ENCODE results near the gene TDO2. TPM values are rescaled to one million over a fixed set of nuclear protein-coding genes. Genes with fewer than 3 reads are reported as not detected.
A peak's percentile ranks its signal among the peaks of the same experiment; 100 is the strongest.

Gene TDO2
- total RNA-seq, 1 donor, result 1.4 TPM

- H3K79me2 ChIP-seq (ENCODE audit: insufficient read depth, low read length), result peaks cover 7% of the 10 kb centered on the region
- H3K4me3 ChIP-seq (ENCODE audit: insufficient read depth, low read length), result peak overlapping the region; percentile 91
- H3K4me2 ChIP-seq (ENCODE audit: insufficient read depth, low read length), result peak overlapping the region; percentile 99
- H3K4me1 ChIP-seq (ENCODE audit: insufficient read depth, low read length), result peaks cover 4% of the 10 kb centered on the region
- no peaks in the 10 kb centered on the region for H4K20me1 ChIP-seq (ENCODE audit: insufficient read depth, low read length)
- H3K36me3 ChIP-seq (ENCODE audit: insufficient read depth, low read length), result no peaks in the 10 kb centered on the region
- H3K9me3 ChIP-seq (ENCODE audit: low read depth, low read length), result no peaks in the 10 kb centered on the region
- TF ChIP-seq CTCF (IDR thresholded peaks at IDR 0.05; ENCODE audit: extremely low read depth, low read depth, low read length), result no peak
- peak overlapping the region; percentile 94 for H3K27ac ChIP-seq (ENCODE audit: low read depth, low read length)
- no peaks in the 10 kb centered on the region for H3K27me3 ChIP-seq (ENCODE audit: insufficient read depth, low read length)
- peak; percentile 66 for DNase-seq (ENCODE audit: insufficient read length, low spot score, missing footprints)
- peak overlapping the region; percentile 82 for H2AFZ ChIP-seq (ENCODE audit: low read length)
These were observed 49.0 kb downstream of the TDO2 start for GRCh38 chr4:155952501-155952901.

- Histone ChIP-seq H3K27ac (ENCODE audit: low read depth, low read length) (peak within 1 kb of the TSS; percentile 94), H3K4me3 (ENCODE audit: insufficient read depth, low read length) (peak within 1 kb of the TSS; percentile 91), H3K9me3 (ENCODE audit: low read depth, low read length) (no peaks in the 10 kb centered on the region), H3K36me3 (ENCODE audit: insufficient read depth, low read length) (no peaks in the 10 kb centered on the region), H3K4me1 (ENCODE audit: insufficient read depth, low read length) (peaks cover 4% of the 10 kb centered on the region), H2AFZ (ENCODE audit: low read length) (peak within 1 kb of the TSS; percentile 99), H3K4me2 (ENCODE audit: insufficient read depth, low read length) (peak within 1 kb of the TSS; percentile 99), H3K79me2 (ENCODE audit: insufficient read depth, low read length) (peaks cover 7% of the 10 kb centered on the region), H3K27me3 (ENCODE audit: insufficient read depth, low read length) (no peaks in the 10 kb centered on the region), H4K20me1 (ENCODE audit: insufficient read depth, low read length) (no peaks in the 10 kb centered on the region)
- TF ChIP-seq CTCF (IDR thresholded peaks at IDR 0.05; ENCODE audit: extremely low read depth, low read depth, low read length), result peak; percentile 67
- peak; percentile 91 for DNase-seq (ENCODE audit: insufficient read length, low spot score, missing footprints)
These were observed 49.9 kb downstream of the TDO2 start, which contains the start of gene CTSO for GRCh38 chr4:155953151-155954117. TSS of gene CTSO (minus strand) at chr4:155953866. CDS start at chr4:155953847, 19 bp downstream.

- DNase-seq (ENCODE audit: insufficient read length, low spot score, missing footprints), result no peak
- Histone ChIP-seq H3K4me1 (ENCODE audit: insufficient read depth, low read length) (peaks cover 4% of the 10 kb centered on the region), H3K79me2 (ENCODE audit: insufficient read depth, low read length) (peaks cover 7% of the 10 kb centered on the region), H3K4me3 (ENCODE audit: insufficient read depth, low read length) (peak overlapping the region; percentile 91), H2AFZ (ENCODE audit: low read length) (peak overlapping the region; percentile 99), H3K4me2 (ENCODE audit: insufficient read depth, low read length) (peak overlapping the region; percentile 99), H3K9me3 (ENCODE audit: low read depth, low read length) (no peaks in the 10 kb centered on the region), H3K36me3 (ENCODE audit: insufficient read depth, low read length) (no peaks in the 10 kb centered on the region), H4K20me1 (ENCODE audit: insufficient read depth, low read length) (no peaks in the 10 kb centered on the region), H3K27ac (ENCODE audit: low read depth, low read length) (peak overlapping the region; percentile 94), H3K27me3 (ENCODE audit: insufficient read depth, low read length) (no peaks in the 10 kb centered on the region)
- no peak for TF ChIP-seq CTCF (IDR thresholded peaks at IDR 0.05; ENCODE audit: extremely low read depth, low read depth, low read length)
These were observed 50.7 kb downstream of the TDO2 start for GRCh38 chr4:155954118-155954685.

- H3K79me2 ChIP-seq (ENCODE audit: insufficient read depth, low read length), result peaks cover 7% of the 10 kb centered on the region
- no peaks in the 10 kb centered on the region for H4K20me1 ChIP-seq (ENCODE audit: insufficient read depth, low read length)
- H3K4me1 ChIP-seq (ENCODE audit: insufficient read depth, low read length), result peaks cover 4% of the 10 kb centered on the region
- H3K4me3 ChIP-seq (ENCODE audit: insufficient read depth, low read length), result no peak overlapping the region
- TF ChIP-seq CTCF (IDR thresholded peaks at IDR 0.05; ENCODE audit: extremely low read depth, low read depth, low read length), result no peak
- H3K4me2 ChIP-seq (ENCODE audit: insufficient read depth, low read length), result no peak overlapping the region
- DNase-seq (ENCODE audit: insufficient read length, low spot score, missing footprints), result no peak
- H3K27me3 ChIP-seq (ENCODE audit: insufficient read depth, low read length), result no peaks in the 10 kb centered on the region
- no peaks in the 10 kb centered on the region for H3K36me3 ChIP-seq (ENCODE audit: insufficient read depth, low read length)
- H3K9me3 ChIP-seq (ENCODE audit: low read depth, low read length), result no peaks in the 10 kb centered on the region
- no peak overlapping the region for H3K27ac ChIP-seq (ENCODE audit: low read depth, low read length)
- H2AFZ ChIP-seq (ENCODE audit: low read length), result no peak overlapping the region
These were observed 51.4 kb downstream of the TDO2 start for GRCh38 chr4:155954939-155955338.
